ENCODE measurements around the gene LRP1.

The LRP1 gene

GRCh38 chr12:57124261-57124877 is 3.9 kb upstream of the LRP1 start:
- TF ChIP-seq POLR2AphosphoS5 (IDR thresholded peaks at IDR 0.05; ENCODE audit: low read depth, low read length) (no peak), TAF1 (IDR thresholded peaks at IDR 0.05; ENCODE audit: borderline replicate concordance, insufficient read depth, low read length) (no peak), REST (IDR thresholded peaks at IDR 0.05; ENCODE audit: insufficient read depth in 1 of 2, low read depth in 2 of 2, low read length in 2 of 2) (no peak), SIN3A (IDR thresholded peaks at IDR 0.05; ENCODE audit: borderline replicate concordance, insufficient read depth, low read length) (no peak)

GRCh38 chr12:57126061-57126460 is 2.2 kb upstream of the LRP1 start:
- no peak for TF ChIP-seq REST (IDR thresholded peaks at IDR 0.05; ENCODE audit: insufficient read depth in 1 of 2, low read depth in 2 of 2, low read length in 2 of 2)
- no peak for TF ChIP-seq TAF1 (IDR thresholded peaks at IDR 0.05; ENCODE audit: borderline replicate concordance, insufficient read depth, low read length)
- TF ChIP-seq FOXP2 (optimal IDR thresholded peaks at IDR 0.05; ENCODE audit: borderline replicate concordance, extremely low read depth, extremely low read length, insufficient read depth): no peak
- no peak for TF ChIP-seq POLR2AphosphoS5 (IDR thresholded peaks at IDR 0.05; ENCODE audit: low read depth, low read length)
- TF ChIP-seq SIN3A (IDR thresholded peaks at IDR 0.05; ENCODE audit: borderline replicate concordance, insufficient read depth, low read length): no peak

- TF ChIP-seq SIN3A (IDR thresholded peaks at IDR 0.05; ENCODE audit: borderline replicate concordance, insufficient read depth, low read length): no peak
- no peak for TF ChIP-seq REST (IDR thresholded peaks at IDR 0.05; ENCODE audit: insufficient read depth in 1 of 2, low read depth in 2 of 2, low read length in 2 of 2)
- TF ChIP-seq FOXP2 (optimal IDR thresholded peaks at IDR 0.05; ENCODE audit: borderline replicate concordance, extremely low read depth, extremely low read length, insufficient read depth): no peak
- no peak for TF ChIP-seq POLR2AphosphoS5 (IDR thresholded peaks at IDR 0.05; ENCODE audit: low read depth, low read length)
- TF ChIP-seq TAF1 (IDR thresholded peaks at IDR 0.05; ENCODE audit: borderline replicate concordance, insufficient read depth, low read length): no peak
Observed at GRCh38 chr12:57126561-57126960, 1.7 kb upstream of the LRP1 start.

GRCh38 chr12:57127101-57127725 is 1.1 kb upstream of the LRP1 start:
- TF ChIP-seq POLR2AphosphoS5 (IDR thresholded peaks at IDR 0.05; ENCODE audit: low read depth, low read length) (no peak), SIN3A (IDR thresholded peaks at IDR 0.05; ENCODE audit: borderline replicate concordance, insufficient read depth, low read length) (no peak), FOXP2 (optimal IDR thresholded peaks at IDR 0.05; ENCODE audit: borderline replicate concordance, extremely low read depth, extremely low read length, insufficient read depth) (no peak), REST (IDR thresholded peaks at IDR 0.05; ENCODE audit: insufficient read depth in 1 of 2, low read depth in 2 of 2, low read length in 2 of 2) (no peak), TAF1 (IDR thresholded peaks at IDR 0.05; ENCODE audit: borderline replicate concordance, insufficient read depth, low read length) (no peak)

Measured in PFSK-1 (cell line).